ENCODE results near the gene MESD. TPM values are rescaled to one million over a fixed set of nuclear protein-coding genes. Genes with fewer than 3 reads are reported as not detected.

Gene MESD
- total RNA-seq, 1 experiment from 2014 or later: 28.2 TPM

GRCh38 chr15:80988148-80988796, 1.3 kb downstream of the MESD start:
- in situ Hi-C loops (cut with HindIII; ENCODE audit: low pct_unique_long_range_greater_than_20kb, low sequenced_read_pairs) (no loop called here), intact Hi-C loops (cut with micrococcal nuclease; ENCODE audit: unreplicated experiment) (no loop called here)
- peaks cover 17% of the 10 kb centered on the region for H3K4me1 ChIP-seq (ENCODE audit: control insufficient read depth, insufficient read depth, low read length)
- ATAC-seq (no peak), DNase-seq (ENCODE audit: low read depth, low spot score) (no peak)
- no peaks in the 10 kb centered on the region for H3K27me3 ChIP-seq (ENCODE audit: control insufficient read depth, insufficient read depth, low read length)
- peaks cover 4% of the 10 kb centered on the region; the same call in 1 of the 2 replicates for H3K36me3 ChIP-seq (ENCODE audit: control insufficient read depth, insufficient read depth, low read length)
- H3K9me3 ChIP-seq (ENCODE audit: control insufficient read depth, insufficient read depth, low read depth, low read length): no peaks in the 10 kb centered on the region
- POLR2A ChIA-PET: no interaction called here
- CTCF ChIA-PET: no interaction called here
- H3K4me3 ChIP-seq (ENCODE audit: low read depth in 2 of 2, low read length in 2 of 2): peak overlapping the region; percentile 98 to 99
- peak overlapping the region; percentile 93 for H3K27ac ChIP-seq (ENCODE audit: low read length)
- no peak for TF ChIP-seq TCF7L2 (IDR thresholded peaks at IDR 0.05; ENCODE audit: low read depth, low read length)
- no peak for TF ChIP-seq REST (IDR thresholded peaks at IDR 0.05; ENCODE audit: insufficient read depth in 1 of 2, low read depth in 2 of 2, low read length in 1 of 2)
- TF ChIP-seq POLR2AphosphoS5 (IDR thresholded peaks at IDR 0.05; ENCODE audit: low read depth, low read length): no peak
- TF ChIP-seq CTCF (IDR thresholded peaks at IDR 0.05): no peak
- no peak for TF ChIP-seq SIN3A (IDR thresholded peaks at IDR 0.05; ENCODE audit: borderline replicate concordance, insufficient read depth, low read depth, low read length)
- TSS peak; percentile 71 for BruUV-seq (replicated peaks)

- in situ Hi-C loops (cut with HindIII; ENCODE audit: low pct_unique_long_range_greater_than_20kb, low sequenced_read_pairs) (no loop called here), intact Hi-C loops (cut with micrococcal nuclease; ENCODE audit: unreplicated experiment) (no loop called here)
- Histone ChIP-seq H3K27ac (ENCODE audit: low read length) (no peak overlapping the region), H3K27me3 (ENCODE audit: control insufficient read depth, insufficient read depth, low read length) (no peaks in the 10 kb centered on the region), H3K4me3 (ENCODE audit: low read depth in 2 of 2, low read length in 2 of 2) (no peak overlapping the region), H3K36me3 (ENCODE audit: control insufficient read depth, insufficient read depth, low read length) (peaks cover 4% of the 10 kb centered on the region; the same call in 1 of the 2 replicates), H3K4me1 (ENCODE audit: control insufficient read depth, insufficient read depth, low read length) (peaks cover 17% of the 10 kb centered on the region), H3K9me3 (ENCODE audit: control insufficient read depth, insufficient read depth, low read depth, low read length) (no peaks in the 10 kb centered on the region)
- CTCF ChIA-PET: no interaction called here
- POLR2A ChIA-PET: no interaction called here
- DNase-seq (ENCODE audit: low read depth, low spot score): no peak
- no peak for TF ChIP-seq POLR2AphosphoS5 (IDR thresholded peaks at IDR 0.05; ENCODE audit: low read depth, low read length)
- BruUV-seq (replicated peaks): no TSS peak
- ATAC-seq: no peak
These were observed 3.1 kb downstream of the MESD start for GRCh38 chr15:80986487-80986886.

- ATAC-seq (no peak), DNase-seq (ENCODE audit: low read depth, low spot score) (no peak)
- intact Hi-C loops (cut with micrococcal nuclease; ENCODE audit: unreplicated experiment): no loop called here
- TF ChIP-seq TCF7L2 (IDR thresholded peaks at IDR 0.05; ENCODE audit: low read depth, low read length) (no peak), REST (IDR thresholded peaks at IDR 0.05; ENCODE audit: insufficient read depth in 1 of 2, low read depth in 2 of 2, low read length in 1 of 2) (no peak), SIN3A (IDR thresholded peaks at IDR 0.05; ENCODE audit: borderline replicate concordance, insufficient read depth, low read depth, low read length) (no peak), POLR2AphosphoS5 (IDR thresholded peaks at IDR 0.05; ENCODE audit: low read depth, low read length) (no peak), CTCF (IDR thresholded peaks at IDR 0.05) (no peak)
- Histone ChIP-seq H3K9me3 (ENCODE audit: control insufficient read depth, insufficient read depth, low read depth, low read length) (no peaks in the 10 kb centered on the region), H3K4me3 (ENCODE audit: low read depth in 2 of 2, low read length in 2 of 2) (no peak overlapping the region), H3K4me1 (ENCODE audit: control insufficient read depth, insufficient read depth, low read length) (peaks cover 17% of the 10 kb centered on the region), H3K27ac (ENCODE audit: low read length) (no peak overlapping the region), H3K27me3 (ENCODE audit: control insufficient read depth, insufficient read depth, low read length) (no peaks in the 10 kb centered on the region), H3K36me3 (ENCODE audit: control insufficient read depth, insufficient read depth, low read length) (peaks cover 4% of the 10 kb centered on the region; the same call in 1 of the 2 replicates)
- in situ Hi-C loops (cut with HindIII; ENCODE audit: low pct_unique_long_range_greater_than_20kb, low sequenced_read_pairs): no loop called here
- CTCF ChIA-PET: no interaction called here
- POLR2A ChIA-PET: no interaction called here
- BruUV-seq (replicated peaks): no TSS peak
These were observed 3.6 kb downstream of the MESD start for GRCh38 chr15:80985981-80986380.
